Kidney epithelial cell (primary cell): ENCODE measurements around the gene CDH26. TPM values are rescaled to one million over a fixed set of nuclear protein-coding genes. Genes with fewer than 3 reads are reported as not detected.

Experiments used
- DNase-seq: peaks from one replicate; pipeline ENCODE4 v3.0.0-alpha.2; 2010; ENCODE audit warnings: low read depth
- H3K27me3 ChIP-seq: 2 replicates; pipeline ENCODE4 v1.6.0; 2011; ENCODE audit warnings: low read length; ENCODE audit not compliant: control insufficient read depth, insufficient read depth
- H3K36me3 ChIP-seq: 2 replicates; pipeline ENCODE4 v1.5.1; 2011; ENCODE audit warnings: low read length; ENCODE audit not compliant: control insufficient read depth, insufficient read depth
- H3K4me3 ChIP-seq: 2 replicates; pipeline ENCODE4 v1.5.1; 2011; ENCODE audit warnings: low read depth, mild to moderate bottlenecking, control low read depth, low read length
- total RNA-seq: library from RNA; depleted of rRNA; stranded (reverse); fragments of >200 nt; gene quantifications from 2 replicates; pipeline ENCODE4 v1.2.3, GENCODE V29; 2015
- TF ChIP-seq, protein P1 (sequence below): IDR thresholded peaks from 2 replicates; pipeline ENCODE4 v1.5.1; 2011; ENCODE audit warnings: mild to moderate bottlenecking, moderate library complexity, low read length, control low read depth, inconsistent platforms; ENCODE audit not compliant: insufficient read depth, poor library complexity, severe bottlenecking

Gene CDH26
- total RNA-seq, 1 donor from 2014 or later = 0.29 TPM

DNA sequence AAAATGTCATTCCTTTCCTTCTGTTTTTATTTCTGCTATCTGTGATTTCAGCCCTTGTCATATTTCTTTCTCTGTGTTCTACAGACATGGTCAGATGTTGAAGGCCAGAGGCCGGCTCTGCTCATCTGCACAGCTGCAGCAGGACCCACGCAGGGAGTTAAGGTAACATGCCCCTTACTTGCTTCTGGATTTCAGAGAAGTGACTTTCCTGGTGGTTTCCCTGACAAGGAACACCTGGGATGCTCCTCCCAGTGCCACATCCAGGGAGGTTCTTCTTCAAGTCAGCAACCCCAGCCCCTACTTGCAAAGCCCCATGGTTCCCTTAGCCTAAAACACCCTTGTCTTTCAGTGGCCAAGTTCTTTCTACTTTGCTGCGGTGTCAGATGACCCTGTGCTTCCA lies 41.3 kb downstream of the CDH26 start:
- TF ChIP-seq, protein P1, sequence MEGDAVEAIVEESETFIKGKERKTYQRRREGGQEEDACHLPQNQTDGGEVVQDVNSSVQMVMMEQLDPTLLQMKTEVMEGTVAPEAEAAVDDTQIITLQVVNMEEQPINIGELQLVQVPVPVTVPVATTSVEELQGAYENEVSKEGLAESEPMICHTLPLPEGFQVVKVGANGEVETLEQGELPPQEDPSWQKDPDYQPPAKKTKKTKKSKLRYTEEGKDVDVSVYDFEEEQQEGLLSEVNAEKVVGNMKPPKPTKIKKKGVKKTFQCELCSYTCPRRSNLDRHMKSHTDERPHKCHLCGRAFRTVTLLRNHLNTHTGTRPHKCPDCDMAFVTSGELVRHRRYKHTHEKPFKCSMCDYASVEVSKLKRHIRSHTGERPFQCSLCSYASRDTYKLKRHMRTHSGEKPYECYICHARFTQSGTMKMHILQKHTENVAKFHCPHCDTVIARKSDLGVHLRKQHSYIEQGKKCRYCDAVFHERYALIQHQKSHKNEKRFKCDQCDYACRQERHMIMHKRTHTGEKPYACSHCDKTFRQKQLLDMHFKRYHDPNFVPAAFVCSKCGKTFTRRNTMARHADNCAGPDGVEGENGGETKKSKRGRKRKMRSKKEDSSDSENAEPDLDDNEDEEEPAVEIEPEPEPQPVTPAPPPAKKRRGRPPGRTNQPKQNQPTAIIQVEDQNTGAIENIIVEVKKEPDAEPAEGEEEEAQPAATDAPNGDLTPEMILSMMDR = no peak
- DNase-seq = no peak
- Histone ChIP-seq H3K36me3 (no peaks in the 10 kb centered on the region), H3K4me3 (no peak overlapping the region), H3K27me3 (no peaks in the 10 kb centered on the region)

DNA sequence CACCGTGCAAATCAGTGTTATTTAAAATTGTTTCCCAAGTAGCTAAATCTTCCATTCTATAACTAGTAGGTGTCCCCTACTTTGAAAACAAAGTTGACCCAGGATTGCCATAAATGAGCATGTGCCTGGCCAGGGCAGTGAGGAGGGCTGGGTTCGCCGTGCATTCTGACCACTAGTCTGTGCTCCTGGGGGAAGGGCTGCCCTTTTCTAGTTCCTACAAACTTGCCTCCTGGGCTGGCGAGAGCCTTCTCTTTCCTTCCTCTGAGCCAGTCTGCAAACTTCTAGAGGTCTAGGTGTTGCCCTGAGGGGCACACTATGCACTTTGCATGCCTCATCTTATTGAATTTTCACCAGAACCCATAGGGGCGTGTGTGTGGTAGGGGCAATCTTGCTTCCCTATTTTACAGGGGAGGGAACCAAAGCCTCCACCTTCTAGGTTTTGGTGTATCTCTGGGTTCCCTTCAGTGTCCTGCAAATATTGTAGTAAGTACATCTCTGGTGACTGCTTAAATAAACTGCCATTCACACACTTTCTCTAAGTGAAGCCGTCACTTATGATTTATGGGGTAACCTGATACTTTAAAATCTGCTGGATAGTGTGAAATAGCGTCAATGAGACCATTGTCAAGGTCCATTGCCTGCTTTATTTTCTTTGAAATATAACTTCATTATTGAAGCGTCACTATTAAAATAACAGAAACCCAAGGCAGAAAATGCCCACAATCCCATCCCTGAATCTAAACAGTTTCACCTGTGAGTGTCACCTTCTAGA lies 42.2 kb downstream of the CDH26 start:
- TF ChIP-seq, protein P1 = no peak
- no peak overlapping the region for H3K4me3 ChIP-seq
- H3K27me3 ChIP-seq = no peaks in the 10 kb centered on the region
- no peaks in the 10 kb centered on the region for H3K36me3 ChIP-seq
- DNase-seq = no peak

DNA sequence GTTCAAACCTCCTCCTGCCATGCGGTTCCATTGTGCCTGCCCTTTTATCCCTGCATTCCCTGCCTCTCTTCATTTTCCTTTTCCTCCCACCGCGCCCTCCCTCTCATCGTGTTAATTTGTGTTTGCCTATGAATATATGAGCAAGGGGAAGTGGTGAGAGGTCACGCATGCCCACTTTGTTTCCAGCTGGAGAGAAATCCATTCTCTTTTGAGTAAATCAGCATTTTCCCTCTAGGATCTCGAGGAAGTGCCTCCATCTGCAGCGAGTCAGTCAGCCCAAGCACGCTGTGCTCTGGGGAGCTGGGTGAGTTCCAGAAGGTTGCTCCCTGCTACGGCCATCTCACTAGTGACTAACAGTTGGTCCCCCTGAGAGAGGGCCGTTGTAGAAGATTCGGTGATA lies 42.9 kb downstream of the CDH26 start:
- no peak for DNase-seq
- Histone ChIP-seq H3K27me3 (no peaks in the 10 kb centered on the region), H3K4me3 (no peak overlapping the region), H3K36me3 (no peaks in the 10 kb centered on the region)
- TF ChIP-seq, protein P1 = no peak

DNA sequence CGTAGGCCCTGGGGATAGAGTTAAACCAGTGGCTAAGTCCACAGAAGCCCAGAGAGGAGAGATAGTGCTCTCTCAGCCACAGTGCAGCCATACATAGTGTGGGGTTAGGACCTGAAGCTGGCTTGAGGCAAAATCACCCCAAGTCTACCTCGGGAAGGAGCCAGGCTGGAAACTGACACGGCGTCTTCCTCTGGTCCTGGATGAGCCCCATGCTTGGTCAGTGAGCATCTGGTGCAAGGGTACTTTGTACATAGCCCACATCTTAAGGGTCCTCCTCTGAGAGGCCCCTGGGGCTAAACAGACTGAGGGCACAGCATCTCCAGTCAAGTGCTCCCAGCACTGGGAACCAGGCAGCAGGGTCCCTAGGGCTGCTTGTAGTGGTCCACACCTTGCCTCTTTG lies 45.6 kb downstream of the CDH26 start:
- TF ChIP-seq, protein P1 = no peak
- Histone ChIP-seq H3K27me3 (peaks cover 2% of the 10 kb centered on the region), H3K36me3 (no peaks in the 10 kb centered on the region), H3K4me3 (no peak overlapping the region)
- DNase-seq = no peak

DNA sequence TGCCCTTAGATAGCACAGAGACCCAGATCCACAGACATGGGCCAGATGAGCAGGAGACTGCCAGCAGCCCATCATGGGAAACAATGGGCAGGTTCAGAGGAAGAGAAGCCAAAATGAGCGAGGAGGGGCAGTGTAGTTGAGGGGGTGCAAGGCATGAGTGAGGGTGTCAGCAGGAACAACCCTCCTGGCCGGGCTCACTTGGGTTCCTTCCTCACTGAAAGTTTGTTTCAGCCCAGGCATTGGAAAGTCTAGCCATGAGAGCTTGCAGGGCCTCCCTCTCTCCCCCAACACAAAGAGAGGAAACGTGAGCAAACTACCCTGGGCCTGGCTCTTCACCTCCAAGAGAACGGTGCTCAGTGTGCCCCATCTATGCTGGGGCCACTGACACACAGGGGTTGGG lies 48.0 kb downstream of the CDH26 start:
- Histone ChIP-seq H3K4me3 (no peak overlapping the region), H3K27me3 (peaks cover 7% of the 10 kb centered on the region), H3K36me3 (no peaks in the 10 kb centered on the region)
- TF ChIP-seq, protein P1 = no peak
- DNase-seq = no peak

DNA sequence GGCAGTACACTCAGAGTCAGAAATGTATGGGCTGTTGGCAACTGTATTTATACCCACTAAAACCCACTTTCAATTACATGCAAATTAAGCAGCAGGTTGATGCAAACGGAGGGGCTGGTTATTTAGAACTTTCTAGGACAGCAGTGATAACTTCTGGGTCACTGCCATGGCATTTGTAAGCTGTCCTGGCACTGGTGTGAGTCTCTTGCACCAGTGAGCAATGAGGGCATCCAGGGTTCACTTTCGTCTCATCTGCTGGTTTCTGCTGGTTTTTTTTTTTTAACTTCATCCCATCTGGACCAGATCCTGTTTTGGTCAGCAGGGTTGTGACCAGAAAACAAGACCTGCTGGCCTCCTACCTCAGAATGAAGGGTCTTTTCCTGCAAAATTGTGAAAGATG lies 49.2 kb downstream of the CDH26 start:
- Histone ChIP-seq H3K27me3 (peaks cover 10% of the 10 kb centered on the region), H3K36me3 (no peaks in the 10 kb centered on the region), H3K4me3 (no peak overlapping the region)
- no peak for DNase-seq
- TF ChIP-seq, protein P1 = no peak
